GM12891 (cell line): ENCODE results near the gene BLOC1S1.

Source experiments
- PAX5 ChIP-seq: IDR thresholded peaks from 2 replicates; pipeline ENCODE4 v1.6.1; 2011; ENCODE audit warnings: low read length, moderate library complexity, mild to moderate bottlenecking; ENCODE audit not compliant: insufficient read depth, severe bottlenecking
- POLR2A ChIP-seq: IDR thresholded peaks from 2 replicates; pipeline ENCODE4 v1.6.1; 2011; ENCODE audit warnings: low read depth, low read length, control low read depth
- POLR2AphosphoS5 ChIP-seq: IDR thresholded peaks from 2 replicates; pipeline ENCODE4 v1.6.1; 2011; ENCODE audit warnings: low read depth, low read length, control low read depth
- SPI1 ChIP-seq: IDR thresholded peaks from 2 replicates; pipeline ENCODE4 v1.6.1; 2011; ENCODE audit warnings: low read depth, low read length, control low read depth
- TAF1 ChIP-seq: IDR thresholded peaks from 2 replicates; pipeline ENCODE4 v1.6.1; 2011; ENCODE audit warnings: low read depth, low read length, control low read depth

GRCh38 chr12:55703288-55703687 lies 12.6 kb upstream of the BLOC1S1 start:
- no peak for TF ChIP-seq POLR2A
- TF ChIP-seq SPI1: no peak
- no peak for TF ChIP-seq TAF1
- no peak for TF ChIP-seq POLR2AphosphoS5
- no peak for TF ChIP-seq PAX5
